SK-N-SH (cell line): ENCODE results near the gene ABCC3. TPM values are rescaled to one million over a fixed set of nuclear protein-coding genes. Genes with fewer than 3 reads are reported as not detected.

Source experiments
- CTCF ChIA-PET: fragments of 300-600, 350-600 bp; formaldehyde crosslinking; extraction: SDS; loops from one replicate; lab custom pipeline; 2021; lab: Yijun Ruan, JAX
- POLR2A ChIA-PET: fragments of 350-600 bp; sonication (Branson Sonifier 250); formaldehyde crosslinking; extraction: SDS; loops from one replicate; lab custom pipeline; 2020; ENCODE audit warnings: antibody characterized with exemption, inconsistent platforms; lab: Yijun Ruan, JAX
- DNase-seq: peaks from one replicate; pipeline ENCODE4 v3.0.0; 2012
- H2AFZ ChIP-seq: fragments of 200-600 bp; sonication (generic); 2 replicates; pipeline ENCODE4 v1.8.1; 2016; ENCODE audit warnings: antibody characterized with exemption, mild to moderate bottlenecking, low read depth
- H3F3A ChIP-seq: fragments of 200-600 bp; sonication (generic); replicated peaks from 2 replicates; pipeline ENCODE3; 2016; ENCODE audit warnings: antibody characterized with exemption, mild to moderate bottlenecking; ENCODE audit not compliant: insufficient read depth
- H3K27ac ChIP-seq, 2 experiments: fragments of 200-500 bp in 1 of 2; fragments of 200-600 bp in 1 of 2; sonication (Bioruptor generic) in 1 of 2; sonication (generic), shearing (Covaris generic) in 1 of 2; 2 replicates each; pipeline versions ENCODE4 v1.5.1 to v1.6.1; 2014 to 2016; ENCODE audit warnings: low read depth in 2 of 2, inconsistent platforms in 1 of 2, low read length in 1 of 2, mild to moderate bottlenecking in 1 of 2, mixed read lengths in 1 of 2
- H3K27me3 ChIP-seq: fragments of 200-600 bp; sonication (generic), shearing (Covaris generic); 2 replicates; pipeline ENCODE4 v1.6.1; 2016; ENCODE audit warnings: mixed run types; ENCODE audit not compliant: insufficient read depth
- H3K36me3 ChIP-seq, 2 experiments: fragments of 200-500 bp in 1 of 2; fragments of 200-600 bp in 1 of 2; sonication (Bioruptor generic) in 1 of 2; sonication (generic) in 1 of 2; replicated peaks in 1 of 2; 2 replicates each; pipeline versions ENCODE3 to v1.5.1; 2014 to 2016; ENCODE audit warnings: low read length in 1 of 2, mild to moderate bottlenecking in 1 of 2; ENCODE audit not compliant: insufficient read depth in 2 of 2, control insufficient read depth in 1 of 2
- H3K4me1 ChIP-seq, 2 experiments: fragments of 200-500 bp in 1 of 2; fragments of 200-600 bp in 1 of 2; sonication (Bioruptor generic) in 1 of 2; sonication (generic), shearing (Covaris generic) in 1 of 2; 2 replicates each; pipeline versions ENCODE4 v1.5.1 to v1.6.1; 2014 to 2016; ENCODE audit warnings: low read depth in 1 of 2, low read length in 1 of 2, mixed run types in 1 of 2; ENCODE audit not compliant: insufficient read depth in 2 of 2, control insufficient read depth in 1 of 2
- H3K4me2 ChIP-seq: fragments of 200-600 bp; sonication (generic), shearing (Covaris generic); 2 replicates; pipeline ENCODE4 v1.6.1; 2017; ENCODE audit warnings: mixed run types
- H3K4me3 ChIP-seq, 2 experiments: fragments of 200-500 bp in 1 of 2; fragments of 200-600 bp in 1 of 2; sonication (Bioruptor generic) in 1 of 2; sonication (generic), shearing (Covaris generic) in 1 of 2; 2 replicates each; pipeline versions ENCODE4 v1.5.1 to v1.8.1; 2014 to 2016; ENCODE audit warnings: low read depth in 2 of 2, inconsistent platforms in 1 of 2, low read length in 1 of 2, mild to moderate bottlenecking in 1 of 2, mixed read lengths in 1 of 2, moderate library complexity in 1 of 2
- H3K79me2 ChIP-seq: fragments of 200-600 bp; sonication (generic); 2 replicates; pipeline ENCODE4 v1.8.1; 2017; ENCODE audit warnings: mild to moderate bottlenecking; ENCODE audit not compliant: insufficient read depth
- H3K9ac ChIP-seq: fragments of 200-600 bp; sonication (generic); 2 replicates; pipeline ENCODE4 v1.6.1; 2017; ENCODE audit warnings: mixed run types
- H3K9me2 ChIP-seq: fragments of 200-600 bp; sonication (generic); 2 replicates; pipeline ENCODE4 v1.6.1; 2017; ENCODE audit warnings: mixed run types
- H3K9me3 ChIP-seq: fragments of 200-600 bp; sonication (generic); 2 replicates; pipeline ENCODE4 v1.6.1; 2017; ENCODE audit warnings: mixed run types, mild to moderate bottlenecking, moderate library complexity
- H4K20me1 ChIP-seq: fragments of 200-600 bp; sonication (generic); 2 replicates; pipeline ENCODE4 v1.6.1; 2017; ENCODE audit warnings: mild to moderate bottlenecking, mixed run types; ENCODE audit not compliant: insufficient read depth
- ELF1 ChIP-seq: IDR thresholded peaks from 2 replicates; pipeline ENCODE4 v1.4.0; 2012
- EP300 ChIP-seq, 2 experiments: IDR thresholded peaks; 2 replicates each; pipeline versions ENCODE4 v1.4.0 to v1.6.1; 2012; ENCODE audit warnings: borderline replicate concordance in 1 of 2, low read depth in 1 of 2, low read length in 1 of 2
- EZH2phosphoT487 ChIP-seq: fragments of 200-600 bp; sonication (generic); IDR thresholded peaks from 2 replicates; pipeline ENCODE4 v1.6.1; 2017; ENCODE audit warnings: low read depth, mixed run types, mild to moderate bottlenecking, antibody characterized with exemption, moderate library complexity, borderline replicate concordance
- FOSL2 ChIP-seq: IDR thresholded peaks from 2 replicates; pipeline ENCODE4 v1.4.0; 2012; ENCODE audit warnings: low read depth, mild to moderate bottlenecking, moderate library complexity, borderline replicate concordance
- FOXJ3 ChIP-seq: sonication (generic); formaldehyde crosslinking; IDR thresholded peaks from 2 replicates; pipeline ENCODE4 v1.5.1; 2020; ENCODE audit warnings: mild to moderate bottlenecking, missing genetic modification reagents
- FOXM1 ChIP-seq: IDR thresholded peaks from 2 replicates; pipeline ENCODE4 v1.4.0; 2012; ENCODE audit warnings: low read depth, mild to moderate bottlenecking
- MXI1 ChIP-seq: IDR thresholded peaks from 2 replicates; pipeline ENCODE4 v1.6.1; 2012; ENCODE audit warnings: mild to moderate bottlenecking, low read depth, low read length, improper control_type of control experiment
- POLR2AphosphoS5 ChIP-seq: IDR thresholded peaks from 2 replicates; pipeline ENCODE4 v1.6.1; 2012; ENCODE audit warnings: low read depth, low read length
- RFX5 ChIP-seq: IDR thresholded peaks from 2 replicates; pipeline ENCODE4 v1.6.1; 2012; ENCODE audit warnings: mild to moderate bottlenecking, improper control_type of control experiment, low read length
- TCF12 ChIP-seq: IDR thresholded peaks from 2 replicates; pipeline ENCODE4 v1.4.0; 2012
- whole genome bisulfite sequencing: methylation state at CpG from one replicate; pipeline ENCODE4 v1.1.6; 2017; ENCODE audit warnings: low lambda C conversion rate; 5-methylcytosine and 5-hydroxymethylcytosine counted together
- polyA plus RNA-seq, 3 experiments: library from polyadenylated mRNA; depleted of rRNA; stranded (reverse); fragments of >200 nt; gene quantifications; 2 replicates each; pipeline ENCODE4 v1.2.3, GENCODE V29; 2012
- small RNA-seq, 7 experiments: library from RNA; depleted of rRNA; stranded (forward); fragments of <200 nt; gene quantifications; one replicate each; pipeline ENCODE3, GENCODE V24; 2012
- TF ChIP-seq, protein P1 (sequence below): fragments of 200-600 bp; sonication (generic); IDR thresholded peaks from 2 replicates; pipeline ENCODE4 v1.6.1; 2017; ENCODE audit warnings: antibody characterized with exemption, mild to moderate bottlenecking, moderate library complexity

ABCC3 gene
- polyA plus RNA-seq, 1 of the 3 experiments (the other 2 are of a cell fraction): 185 TPM

DNA sequence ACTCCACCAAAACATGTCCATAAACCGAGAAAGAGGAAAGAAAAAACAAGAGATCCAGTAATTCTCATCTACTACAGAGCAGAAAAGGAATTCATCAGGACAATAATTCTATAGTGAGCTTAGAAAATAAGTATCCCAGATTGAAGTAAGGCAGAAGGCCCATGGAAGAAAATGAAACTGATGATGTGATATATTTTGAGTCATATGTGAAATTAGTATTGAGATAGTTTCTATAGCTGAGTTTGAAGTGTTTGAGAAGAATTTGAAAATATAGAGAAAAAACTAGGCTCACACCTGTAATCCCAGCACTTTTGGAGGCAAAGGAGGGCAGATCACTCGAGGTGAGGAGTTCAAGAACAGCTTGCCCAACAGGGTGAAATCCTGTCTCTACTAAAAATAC, 104.4 kb downstream of the ABCC3 start:
- no peak overlapping the region for H3K9ac ChIP-seq
- peaks cover 84% of the 10 kb centered on the region for H3K79me2 ChIP-seq
- H3K27me3 ChIP-seq: no peaks in the 10 kb centered on the region
- 84% methylated on average over 2 of the region's 2 CpGs for whole genome bisulfite sequencing
- CTCF ChIA-PET: interaction anchor here (1.5 kb wide), 1 partner anchor 44 kb away, joined by 6 read pairs; no protein-coding TSS in a partner anchor
- POLR2A ChIA-PET: no interaction called here
- peaks cover 24% of the 10 kb centered on the region for H3F3A ChIP-seq
- H3K4me2 ChIP-seq: no peak overlapping the region
- no peak overlapping the region for H3K27ac ChIP-seq
- peaks cover 68 to 70% of the 10 kb centered on the region in 2 experiments for H3K36me3 ChIP-seq
- peaks cover 72% of the 10 kb centered on the region for H4K20me1 ChIP-seq
- no peak overlapping the region for H3K4me3 ChIP-seq
- no peak for DNase-seq
- TF ChIP-seq RFX5 (no peak), FOXJ3 (no peak), EZH2phosphoT487 (no peak), EP300 (IDR thresholded peaks at IDR 0.05; ENCODE audit: borderline replicate concordance in 1 of 2, low read depth in 1 of 2, low read length in 1 of 2) (no peak), FOXM1 (no peak), FOSL2 (no peak), POLR2AphosphoS5 (no peak), ELF1 (no peak), MXI1 (no peak), TCF12 (no peak)
- TF ChIP-seq, protein P1, sequence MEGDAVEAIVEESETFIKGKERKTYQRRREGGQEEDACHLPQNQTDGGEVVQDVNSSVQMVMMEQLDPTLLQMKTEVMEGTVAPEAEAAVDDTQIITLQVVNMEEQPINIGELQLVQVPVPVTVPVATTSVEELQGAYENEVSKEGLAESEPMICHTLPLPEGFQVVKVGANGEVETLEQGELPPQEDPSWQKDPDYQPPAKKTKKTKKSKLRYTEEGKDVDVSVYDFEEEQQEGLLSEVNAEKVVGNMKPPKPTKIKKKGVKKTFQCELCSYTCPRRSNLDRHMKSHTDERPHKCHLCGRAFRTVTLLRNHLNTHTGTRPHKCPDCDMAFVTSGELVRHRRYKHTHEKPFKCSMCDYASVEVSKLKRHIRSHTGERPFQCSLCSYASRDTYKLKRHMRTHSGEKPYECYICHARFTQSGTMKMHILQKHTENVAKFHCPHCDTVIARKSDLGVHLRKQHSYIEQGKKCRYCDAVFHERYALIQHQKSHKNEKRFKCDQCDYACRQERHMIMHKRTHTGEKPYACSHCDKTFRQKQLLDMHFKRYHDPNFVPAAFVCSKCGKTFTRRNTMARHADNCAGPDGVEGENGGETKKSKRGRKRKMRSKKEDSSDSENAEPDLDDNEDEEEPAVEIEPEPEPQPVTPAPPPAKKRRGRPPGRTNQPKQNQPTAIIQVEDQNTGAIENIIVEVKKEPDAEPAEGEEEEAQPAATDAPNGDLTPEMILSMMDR: no peak
- H3K9me3 ChIP-seq: no peaks in the 10 kb centered on the region
- H2AFZ ChIP-seq: no peak overlapping the region
- no peaks in the 10 kb centered on the region; a peak in 2 of 4 replicates for H3K4me1 ChIP-seq
- H3K9me2 ChIP-seq: no peaks in the 10 kb centered on the region

Small RNA genes within 50 kb of the gene (small RNA-seq; reads per million reads assigned to genes)
- 0 reads per million in 7 experiments for gene RF00019

Other genes starting within 250 kb of the ABCC3 start
- 122 and 137 TPM in 2 replicates for gene LRRC59, start 237.4 kb upstream of the ABCC3 start, polyA plus RNA-seq (2012; rRNA removed)
- 46.6 and 49.5 TPM in 2 replicates for gene ACSF2, start 208.7 kb upstream of the ABCC3 start, polyA plus RNA-seq (2012; rRNA removed)
- gene CHAD, start 166.0 kb upstream of the ABCC3 start, polyA plus RNA-seq (2012; rRNA removed): not detected in 2 replicates
- gene RSAD1, start 156.0 kb upstream of the ABCC3 start, polyA plus RNA-seq (2012; rRNA removed): 44.7 and 58.9 TPM in 2 replicates
- 2.4 and 4.4 TPM in 2 replicates for gene MYCBPAP, start 126.4 kb upstream of the ABCC3 start, polyA plus RNA-seq (2012; rRNA removed)
- gene EPN3, start 102.1 kb upstream of the ABCC3 start, polyA plus RNA-seq (2012; rRNA removed): 0.05 and 0.06 TPM in 2 replicates
- gene SPATA20, start 87.7 kb upstream of the ABCC3 start, polyA plus RNA-seq (2012; rRNA removed): 92.0 and 106 TPM in 2 replicates
- gene CACNA1G, start 74.2 kb upstream of the ABCC3 start, polyA plus RNA-seq (2012; rRNA removed): 0.15 and 0.21 TPM in 2 replicates
- gene ANKRD40, start 73.0 kb downstream of the ABCC3 start, polyA plus RNA-seq (2012; rRNA removed): 33.6 and 46.3 TPM in 2 replicates
- 154 and 164 TPM in 2 replicates for gene LUC7L3, start 84.7 kb downstream of the ABCC3 start, polyA plus RNA-seq (2012; rRNA removed)
- not detected in 2 replicates for gene ANKRD40CL, start 132.6 kb downstream of the ABCC3 start, polyA plus RNA-seq (2012; rRNA removed)
- not detected in 2 replicates for gene WFIKKN2, start 200.7 kb downstream of the ABCC3 start, polyA plus RNA-seq (2012; rRNA removed)
- 19.3 and 21.8 TPM in 2 replicates for gene TOB1, start 231.5 kb downstream of the ABCC3 start, polyA plus RNA-seq (2012; rRNA removed)